IMR-90 (cell line): ENCODE data around the gene GGT5. TPM values are rescaled to one million over a fixed set of nuclear protein-coding genes. Genes with fewer than 3 reads are reported as not detected.

Experiments used
- ATAC-seq: fragments of 200-7000 bp; cut with Tn5 transposase; 2 replicates; pipeline ENCODE4 v1.9.1; 2020; ENCODE audit warnings: low read depth, mild to moderate bottlenecking, moderate library complexity
- BruUV-seq: library from RNA; stranded (reverse); fragments of 400-500 nt; replicated peaks from 2 replicates; lab custom pipeline; 2021; lab: Mats Ljungman, UMichigan
- CTCF ChIA-PET: fragments of 300-600 bp; formaldehyde crosslinking; extraction: SDS; loops from one replicate; lab custom pipeline; 2021; ENCODE audit warnings: antibody characterized with exemption; lab: Yijun Ruan, JAX
- POLR2A ChIA-PET: fragments of 300-600 bp; sonication (Branson Sonifier 250); formaldehyde crosslinking; loops from one replicate; lab custom pipeline; 2022; ENCODE audit warnings: antibody characterized with exemption; ENCODE audit not compliant: unreplicated experiment; lab: Charles Lee
- DNase-seq: peaks from one replicate; pipeline ENCODE4 v3.0.0; 2013
- H2AFZ ChIP-seq: replicated peaks from 2 replicates; pipeline ENCODE3; 2013; ENCODE audit warnings: low read length, mild to moderate bottlenecking; ENCODE audit not compliant: poor library complexity
- H2AK5ac ChIP-seq: 2 replicates; pipeline ENCODE4 v1.6.1; 2013; ENCODE audit warnings: low read depth, low read length, inconsistent platforms
- H2AK9ac ChIP-seq: replicated peaks from 2 replicates; pipeline ENCODE3; 2013; ENCODE audit warnings: mild to moderate bottlenecking, low read depth, low read length, moderate library complexity; ENCODE audit not compliant: poor library complexity
- H2BK120ac ChIP-seq: 2 replicates; pipeline ENCODE4 v1.6.1; 2013; ENCODE audit warnings: low read depth, low read length, inconsistent platforms
- H2BK15ac ChIP-seq: 3 replicates; pipeline ENCODE4 v1.6.1; 2013; ENCODE audit warnings: low read depth, low read length, inconsistent platforms
- H2BK20ac ChIP-seq: 2 replicates; pipeline ENCODE4 v1.6.1; 2013; ENCODE audit warnings: low read depth, mild to moderate bottlenecking, inconsistent platforms, low read length, moderate library complexity
- H2BK5ac ChIP-seq: 2 replicates; pipeline ENCODE4 v1.6.1; 2013; ENCODE audit warnings: mild to moderate bottlenecking, low read depth, low read length, inconsistent platforms; ENCODE audit not compliant: poor library complexity, severe bottlenecking
- H3K14ac ChIP-seq: replicated peaks from 2 replicates; pipeline ENCODE4 v1.6.1; 2013; ENCODE audit warnings: low read depth, low read length, inconsistent platforms
- H3K18ac ChIP-seq: 2 replicates; pipeline ENCODE4 v1.6.1; 2013; ENCODE audit warnings: low read depth, low read length, control low read depth
- H3K23ac ChIP-seq: 2 replicates; pipeline ENCODE4 v1.6.1; 2013; ENCODE audit warnings: low read depth, low read length, inconsistent platforms
- H3K27ac ChIP-seq: 2 replicates; pipeline ENCODE4 v1.5.1; 2013; ENCODE audit warnings: mild to moderate bottlenecking, control low read depth, low read length; ENCODE audit not compliant: insufficient read depth
- H3K27me3 ChIP-seq: 2 replicates; pipeline ENCODE4 v1.6.1; 2013; ENCODE audit warnings: low read length; ENCODE audit not compliant: control insufficient read depth, insufficient read depth
- H3K36me3 ChIP-seq: 2 replicates; pipeline ENCODE4 v1.6.1; 2013; ENCODE audit warnings: low read length, mixed read lengths; ENCODE audit not compliant: control insufficient read depth, insufficient read depth
- H3K4ac ChIP-seq: 2 replicates; pipeline ENCODE4 v1.6.1; 2013; ENCODE audit warnings: low read depth, low read length, inconsistent platforms
- H3K4me1 ChIP-seq: 2 replicates; pipeline ENCODE4 v1.6.1; 2013; ENCODE audit warnings: low read length, mixed read lengths; ENCODE audit not compliant: control insufficient read depth, insufficient read depth
- H3K4me2 ChIP-seq: 2 replicates; pipeline ENCODE4 v1.6.1; 2013; ENCODE audit warnings: low read depth, mild to moderate bottlenecking, control low read depth, low read length, moderate library complexity
- H3K4me3 ChIP-seq: 2 replicates; pipeline ENCODE4 v1.5.1; 2013; ENCODE audit warnings: low read depth, mild to moderate bottlenecking, control low read depth, low read length, moderate library complexity; ENCODE audit not compliant: insufficient read depth
- H3K56ac ChIP-seq: 2 replicates; pipeline ENCODE4 v1.6.1; 2013; ENCODE audit warnings: low read length, inconsistent platforms; ENCODE audit not compliant: insufficient read depth; ENCODE audit errors: extremely low read depth
- H3K79me1 ChIP-seq, 2 experiments: 2 replicates each; pipeline ENCODE4 v1.6.1; 2013; ENCODE audit warnings: low read length in 2 of 2, inconsistent platforms in 1 of 2, low read depth in 1 of 2
- H3K9ac ChIP-seq: 2 replicates; pipeline ENCODE4 v1.6.1; 2013; ENCODE audit warnings: low read depth, low read length, control low read depth
- H3K9me1 ChIP-seq: 2 replicates; pipeline ENCODE4 v1.6.1; 2013; ENCODE audit warnings: low read length, inconsistent platforms; ENCODE audit not compliant: insufficient read depth
- H3K9me3 ChIP-seq: 2 replicates; pipeline ENCODE4 v1.6.1; 2013; ENCODE audit warnings: low read length; ENCODE audit not compliant: control insufficient read depth, insufficient read depth
- H4K20me1 ChIP-seq: 2 replicates; pipeline ENCODE4 v1.6.1; 2013; ENCODE audit warnings: low read length, inconsistent platforms; ENCODE audit not compliant: insufficient read depth
- H4K5ac ChIP-seq: 2 replicates; pipeline ENCODE4 v1.6.1; 2013; ENCODE audit warnings: mild to moderate bottlenecking, low read depth, low read length, control low read depth
- H4K8ac ChIP-seq, 2 experiments: 2 replicates each; pipeline ENCODE4 v1.6.1; 2013; ENCODE audit warnings: low read depth in 2 of 2, low read length in 2 of 2, control low read depth in 1 of 2, inconsistent platforms in 1 of 2
- H4K91ac ChIP-seq: 2 replicates; pipeline ENCODE4 v1.6.1; 2013; ENCODE audit warnings: low read depth, low read length, inconsistent platforms; ENCODE audit not compliant: insufficient read depth
- BHLHE40 ChIP-seq: fragments of 150-350 bp; IDR thresholded peaks from 2 replicates; pipeline ENCODE4 v1.6.1; 2016; ENCODE audit warnings: mild to moderate bottlenecking, low read depth, low read length
- CEBPB ChIP-seq: IDR thresholded peaks from 2 replicates; pipeline ENCODE4 v1.6.1; 2012; ENCODE audit warnings: low read depth, low read length, improper control_type of control experiment
- CHD1 ChIP-seq: IDR thresholded peaks from 2 replicates; pipeline ENCODE4 v1.6.1; 2012; ENCODE audit warnings: low read depth, low read length, improper control_type of control experiment
- ELK1 ChIP-seq: fragments of 150-350 bp; IDR thresholded peaks from 2 replicates; pipeline ENCODE4 v1.6.1; 2016; ENCODE audit warnings: low read depth, mild to moderate bottlenecking, low read length, moderate library complexity, borderline replicate concordance
- FOS ChIP-seq: fragments of 150-350 bp; IDR thresholded peaks from 2 replicates; pipeline ENCODE4 v1.6.1; 2016; ENCODE audit warnings: low read depth, low read length
- MAFK ChIP-seq: IDR thresholded peaks from 2 replicates; pipeline ENCODE4 v1.6.1; 2012; ENCODE audit warnings: low read depth, low read length, improper control_type of control experiment
- MAZ ChIP-seq: IDR thresholded peaks from 2 replicates; pipeline ENCODE4 v1.6.1; 2012; ENCODE audit warnings: low read depth, mild to moderate bottlenecking, low read length, improper control_type of control experiment, moderate library complexity, borderline replicate concordance
- MXI1 ChIP-seq: IDR thresholded peaks from 2 replicates; pipeline ENCODE4 v1.6.1; 2012; ENCODE audit warnings: low read depth, mild to moderate bottlenecking, low read length, moderate library complexity, borderline replicate concordance
- NFE2L2 ChIP-seq: fragments of 150-350 bp; IDR thresholded peaks from 2 replicates; pipeline ENCODE4 v1.6.1; 2016; ENCODE audit warnings: low read depth, mild to moderate bottlenecking, low read length
- POLR2A ChIP-seq: IDR thresholded peaks from 2 replicates; pipeline ENCODE4 v1.6.1; 2012; ENCODE audit warnings: mild to moderate bottlenecking, low read depth, low read length
- RAD21 ChIP-seq: IDR thresholded peaks from 2 replicates; pipeline ENCODE4 v1.6.1; 2012; ENCODE audit warnings: low read length, improper control_type of control experiment
- RCOR1 ChIP-seq: IDR thresholded peaks from 2 replicates; pipeline ENCODE4 v1.6.1; 2012; ENCODE audit warnings: mild to moderate bottlenecking, low read length, improper control_type of control experiment; ENCODE audit not compliant: insufficient replicate concordance
- RFX5 ChIP-seq: IDR thresholded peaks from 2 replicates; pipeline ENCODE4 v1.8.0; 2012; ENCODE audit warnings: low read depth, mild to moderate bottlenecking, low read length, moderate library complexity
- SMC3 ChIP-seq: fragments of 150-350 bp; IDR thresholded peaks from 2 replicates; pipeline ENCODE4 v1.6.1; 2016; ENCODE audit warnings: low read depth, mild to moderate bottlenecking, antibody characterized with exemption, low read length, moderate library complexity
- USF2 ChIP-seq: fragments of 150-350 bp; IDR thresholded peaks from 2 replicates; pipeline ENCODE4 v1.6.1; 2017; ENCODE audit warnings: mild to moderate bottlenecking, antibody characterized with exemption, low read length, low read depth
- WGBS, 2 experiments: methylation state at CpG; one replicate each; pipeline versions ENCODE4 v1.1.5 to v1.1.7; 2013; ENCODE audit warnings: missing lambda C conversion rate in 2 of 2; ENCODE audit not compliant: insufficient read length in 1 of 2; ENCODE audit errors: extremely low coverage in 2 of 2; 5-methylcytosine and 5-hydroxymethylcytosine counted together
- dilution Hi-C: fragments of 300-500 bp; cut with HindIII; formaldehyde crosslinking; loops from one replicate; pipeline ENCODE4 v1.14.3; 2018; ENCODE audit warnings: low sequenced_read_pairs; ENCODE audit not compliant: unreplicated experiment
- in situ Hi-C: fragments of 300-500 bp; cut with MboI; formaldehyde crosslinking; loops from 3 replicates; pipeline ENCODE4 v1.14.3; 2019; ENCODE audit warnings: low sequenced_read_pairs, inconsistent platforms, mixed read lengths
- intact Hi-C: fragments of 100-400 bp; cut with micrococcal nuclease; formaldehyde crosslinking; loops from 2 replicates; pipeline ENCODE4 v1.10.0; 2022
- polyA plus RNA-seq, 3 experiments: library from polyadenylated mRNA; depleted of rRNA; stranded (reverse); fragments of >200 nt; gene quantifications; 2 replicates each; pipeline ENCODE4 v1.2.3, GENCODE V29; 2012; ENCODE audit warnings: low replicate concordance in 1 of 3
- total RNA-seq: library from RNA; depleted of rRNA; stranded (reverse); fragments of >200 nt; gene quantifications from 2 replicates; pipeline ENCODE4 v1.2.3, GENCODE V29; 2012
- TF ChIP-seq, protein P1 (sequence below): conservative IDR thresholded peaks from 2 replicates; pipeline ENCODE4 v1.5.1; 2012; ENCODE audit warnings: mild to moderate bottlenecking, low read depth, low read length, improper control_type of control experiment

The GGT5 gene
- total and polyA plus RNA-seq, 2 of the 4 experiments (the other 2 are of a cell fraction) = 0.18 to 5.8 TPM

- no peak overlapping the region for H3K9ac ChIP-seq
- ChIA-PET POLR2A (no interaction called here), CTCF (interaction anchor here (1.2 kb wide), 1 partner anchor 55 kb away, joined by 4 read pairs; no protein-coding TSS in a partner anchor)
- dilution Hi-C loops (no loop called here), in situ Hi-C loops (no loop called here), intact Hi-C loops (no loop called here)
- no peaks in the 10 kb centered on the region for H3K79me1 ChIP-seq
- H2BK120ac ChIP-seq = peak overlapping the region; percentile 99
- WGBS, 2 experiments = 100% methylated on average over 5 of the region's 5 CpGs; no CpG with 5 or more reads in 1 of the 2 experiments
- H2BK5ac ChIP-seq = no peak overlapping the region
- no peak overlapping the region for H3K56ac ChIP-seq
- BruUV-seq = no TSS peak
- no peak for ATAC-seq
- peak overlapping the region; percentile 53 for H2BK20ac ChIP-seq
- peak overlapping the region; percentile 79; the same call in 1 of the 2 replicates for H4K91ac ChIP-seq
- peak overlapping the region; percentile 23 for H2AK9ac ChIP-seq
- H3K27me3 ChIP-seq = no peaks in the 10 kb centered on the region
- TF ChIP-seq RAD21 (no peak), RFX5 (no peak), USF2 (no peak), ELK1 (no peak), CEBPB (no peak), MAZ (no peak), RCOR1 (no peak), CHD1 (no peak), BHLHE40 (no peak), MXI1 (no peak), NFE2L2 (no peak), MAFK (no peak), FOS (no peak), SMC3 (no peak), POLR2A (no peak)
- TF ChIP-seq, protein P1, sequence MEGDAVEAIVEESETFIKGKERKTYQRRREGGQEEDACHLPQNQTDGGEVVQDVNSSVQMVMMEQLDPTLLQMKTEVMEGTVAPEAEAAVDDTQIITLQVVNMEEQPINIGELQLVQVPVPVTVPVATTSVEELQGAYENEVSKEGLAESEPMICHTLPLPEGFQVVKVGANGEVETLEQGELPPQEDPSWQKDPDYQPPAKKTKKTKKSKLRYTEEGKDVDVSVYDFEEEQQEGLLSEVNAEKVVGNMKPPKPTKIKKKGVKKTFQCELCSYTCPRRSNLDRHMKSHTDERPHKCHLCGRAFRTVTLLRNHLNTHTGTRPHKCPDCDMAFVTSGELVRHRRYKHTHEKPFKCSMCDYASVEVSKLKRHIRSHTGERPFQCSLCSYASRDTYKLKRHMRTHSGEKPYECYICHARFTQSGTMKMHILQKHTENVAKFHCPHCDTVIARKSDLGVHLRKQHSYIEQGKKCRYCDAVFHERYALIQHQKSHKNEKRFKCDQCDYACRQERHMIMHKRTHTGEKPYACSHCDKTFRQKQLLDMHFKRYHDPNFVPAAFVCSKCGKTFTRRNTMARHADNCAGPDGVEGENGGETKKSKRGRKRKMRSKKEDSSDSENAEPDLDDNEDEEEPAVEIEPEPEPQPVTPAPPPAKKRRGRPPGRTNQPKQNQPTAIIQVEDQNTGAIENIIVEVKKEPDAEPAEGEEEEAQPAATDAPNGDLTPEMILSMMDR = no peak
- no peaks in the 10 kb centered on the region for H4K20me1 ChIP-seq
- H2AFZ ChIP-seq = peak overlapping the region; percentile 75
- H3K27ac ChIP-seq = no peak overlapping the region
- DNase-seq = no peak
- peak overlapping the region; percentile 68; the same call in 1 of the 2 replicates for H3K14ac ChIP-seq
- H3K9me1 ChIP-seq = no peaks in the 10 kb centered on the region; the same call in 1 of the 2 replicates
- H3K4me3 ChIP-seq = no peak overlapping the region
- no peaks in the 10 kb centered on the region for H3K9me3 ChIP-seq
- H3K23ac ChIP-seq = no peak overlapping the region
- peak overlapping the region; percentile 29 for H3K18ac ChIP-seq
- peaks cover 10% of the 10 kb centered on the region for H3K4me1 ChIP-seq
- H4K8ac ChIP-seq = peak overlapping the region; percentile 30 to 68; a peak in 2 of 4 replicates
- H3K36me3 ChIP-seq = no peaks in the 10 kb centered on the region
- H3K4me2 ChIP-seq = no peak overlapping the region
- peak overlapping the region; percentile 54; the same call in 1 of the 2 replicates for H4K5ac ChIP-seq
- H3K4ac ChIP-seq = peak overlapping the region; percentile 90
- peak overlapping the region; percentile 91; the same call in 2 of the 3 replicates for H2BK15ac ChIP-seq
- peak overlapping the region; percentile 94 for H2AK5ac ChIP-seq
Observed at GRCh38 chr22:24191893-24192292, 53.0 kb downstream of the GGT5 start.
